IMR-90 (cell line): ENCODE data around the gene ZNF19. TPM values are rescaled to one million over a fixed set of nuclear protein-coding genes. Genes with fewer than 3 reads are reported as not detected.
A peak's percentile ranks its signal among the peaks of the same experiment; 100 is the strongest.

Experiments used
- ATAC-seq: fragments of 200-7000 bp; cut with Tn5 transposase; 2 replicates; pipeline ENCODE4 v1.9.1; 2020; ENCODE audit warnings: low read depth, mild to moderate bottlenecking, moderate library complexity
- BruUV-seq: library from RNA; stranded (reverse); fragments of 400-500 nt; replicated peaks from 2 replicates; lab custom pipeline; 2021; lab: Mats Ljungman, UMichigan
- CTCF ChIA-PET: fragments of 300-600 bp; formaldehyde crosslinking; extraction: SDS; loops from one replicate; lab custom pipeline; 2021; ENCODE audit warnings: antibody characterized with exemption; lab: Yijun Ruan, JAX
- POLR2A ChIA-PET: fragments of 300-600 bp; sonication (Branson Sonifier 250); formaldehyde crosslinking; loops from one replicate; lab custom pipeline; 2022; ENCODE audit warnings: antibody characterized with exemption; ENCODE audit not compliant: unreplicated experiment; lab: Charles Lee
- DNase-seq: peaks from one replicate; pipeline ENCODE4 v3.0.0; 2013
- H2AFZ ChIP-seq: replicated peaks from 2 replicates; pipeline ENCODE3; 2013; ENCODE audit warnings: low read length, mild to moderate bottlenecking; ENCODE audit not compliant: poor library complexity
- H2AK5ac ChIP-seq: 2 replicates; pipeline ENCODE4 v1.6.1; 2013; ENCODE audit warnings: low read depth, low read length, inconsistent platforms
- H2AK9ac ChIP-seq: replicated peaks from 2 replicates; pipeline ENCODE3; 2013; ENCODE audit warnings: mild to moderate bottlenecking, low read depth, low read length, moderate library complexity; ENCODE audit not compliant: poor library complexity
- H2BK120ac ChIP-seq: 2 replicates; pipeline ENCODE4 v1.6.1; 2013; ENCODE audit warnings: low read depth, low read length, inconsistent platforms
- H2BK15ac ChIP-seq: 3 replicates; pipeline ENCODE4 v1.6.1; 2013; ENCODE audit warnings: low read depth, low read length, inconsistent platforms
- H2BK20ac ChIP-seq: 2 replicates; pipeline ENCODE4 v1.6.1; 2013; ENCODE audit warnings: low read depth, mild to moderate bottlenecking, inconsistent platforms, low read length, moderate library complexity
- H2BK5ac ChIP-seq: 2 replicates; pipeline ENCODE4 v1.6.1; 2013; ENCODE audit warnings: mild to moderate bottlenecking, low read depth, low read length, inconsistent platforms; ENCODE audit not compliant: poor library complexity, severe bottlenecking
- H3K14ac ChIP-seq: replicated peaks from 2 replicates; pipeline ENCODE4 v1.6.1; 2013; ENCODE audit warnings: low read depth, low read length, inconsistent platforms
- H3K18ac ChIP-seq: 2 replicates; pipeline ENCODE4 v1.6.1; 2013; ENCODE audit warnings: low read depth, low read length, control low read depth
- H3K23ac ChIP-seq: 2 replicates; pipeline ENCODE4 v1.6.1; 2013; ENCODE audit warnings: low read depth, low read length, inconsistent platforms
- H3K27ac ChIP-seq: 2 replicates; pipeline ENCODE4 v1.5.1; 2013; ENCODE audit warnings: mild to moderate bottlenecking, control low read depth, low read length; ENCODE audit not compliant: insufficient read depth
- H3K27me3 ChIP-seq: 2 replicates; pipeline ENCODE4 v1.6.1; 2013; ENCODE audit warnings: low read length; ENCODE audit not compliant: control insufficient read depth, insufficient read depth
- H3K36me3 ChIP-seq: 2 replicates; pipeline ENCODE4 v1.6.1; 2013; ENCODE audit warnings: low read length, mixed read lengths; ENCODE audit not compliant: control insufficient read depth, insufficient read depth
- H3K4ac ChIP-seq: 2 replicates; pipeline ENCODE4 v1.6.1; 2013; ENCODE audit warnings: low read depth, low read length, inconsistent platforms
- H3K4me1 ChIP-seq: 2 replicates; pipeline ENCODE4 v1.6.1; 2013; ENCODE audit warnings: low read length, mixed read lengths; ENCODE audit not compliant: control insufficient read depth, insufficient read depth
- H3K4me2 ChIP-seq: 2 replicates; pipeline ENCODE4 v1.6.1; 2013; ENCODE audit warnings: low read depth, mild to moderate bottlenecking, control low read depth, low read length, moderate library complexity
- H3K4me3 ChIP-seq: 2 replicates; pipeline ENCODE4 v1.5.1; 2013; ENCODE audit warnings: low read depth, mild to moderate bottlenecking, control low read depth, low read length, moderate library complexity; ENCODE audit not compliant: insufficient read depth
- H3K56ac ChIP-seq: 2 replicates; pipeline ENCODE4 v1.6.1; 2013; ENCODE audit warnings: low read length, inconsistent platforms; ENCODE audit not compliant: insufficient read depth; ENCODE audit errors: extremely low read depth
- H3K79me1 ChIP-seq, 2 experiments: 2 replicates each; pipeline ENCODE4 v1.6.1; 2013; ENCODE audit warnings: low read length in 2 of 2, inconsistent platforms in 1 of 2, low read depth in 1 of 2
- H3K9ac ChIP-seq: 2 replicates; pipeline ENCODE4 v1.6.1; 2013; ENCODE audit warnings: low read depth, low read length, control low read depth
- H3K9me1 ChIP-seq: 2 replicates; pipeline ENCODE4 v1.6.1; 2013; ENCODE audit warnings: low read length, inconsistent platforms; ENCODE audit not compliant: insufficient read depth
- H3K9me3 ChIP-seq: 2 replicates; pipeline ENCODE4 v1.6.1; 2013; ENCODE audit warnings: low read length; ENCODE audit not compliant: control insufficient read depth, insufficient read depth
- H4K20me1 ChIP-seq: 2 replicates; pipeline ENCODE4 v1.6.1; 2013; ENCODE audit warnings: low read length, inconsistent platforms; ENCODE audit not compliant: insufficient read depth
- H4K5ac ChIP-seq: 2 replicates; pipeline ENCODE4 v1.6.1; 2013; ENCODE audit warnings: mild to moderate bottlenecking, low read depth, low read length, control low read depth
- H4K8ac ChIP-seq, 2 experiments: 2 replicates each; pipeline ENCODE4 v1.6.1; 2013; ENCODE audit warnings: low read depth in 2 of 2, low read length in 2 of 2, control low read depth in 1 of 2, inconsistent platforms in 1 of 2
- H4K91ac ChIP-seq: 2 replicates; pipeline ENCODE4 v1.6.1; 2013; ENCODE audit warnings: low read depth, low read length, inconsistent platforms; ENCODE audit not compliant: insufficient read depth
- BHLHE40 ChIP-seq: fragments of 150-350 bp; IDR thresholded peaks from 2 replicates; pipeline ENCODE4 v1.6.1; 2016; ENCODE audit warnings: mild to moderate bottlenecking, low read depth, low read length
- CHD1 ChIP-seq: IDR thresholded peaks from 2 replicates; pipeline ENCODE4 v1.6.1; 2012; ENCODE audit warnings: low read depth, low read length, improper control_type of control experiment
- MAFK ChIP-seq: IDR thresholded peaks from 2 replicates; pipeline ENCODE4 v1.6.1; 2012; ENCODE audit warnings: low read depth, low read length, improper control_type of control experiment
- RAD21 ChIP-seq: IDR thresholded peaks from 2 replicates; pipeline ENCODE4 v1.6.1; 2012; ENCODE audit warnings: low read length, improper control_type of control experiment
- RFX5 ChIP-seq: IDR thresholded peaks from 2 replicates; pipeline ENCODE4 v1.8.0; 2012; ENCODE audit warnings: low read depth, mild to moderate bottlenecking, low read length, moderate library complexity
- dilution Hi-C: fragments of 300-500 bp; cut with HindIII; formaldehyde crosslinking; loops from one replicate; pipeline ENCODE4 v1.14.3; 2018; ENCODE audit warnings: low sequenced_read_pairs; ENCODE audit not compliant: unreplicated experiment
- in situ Hi-C: fragments of 300-500 bp; cut with MboI; formaldehyde crosslinking; loops from 3 replicates; pipeline ENCODE4 v1.14.3; 2019; ENCODE audit warnings: low sequenced_read_pairs, inconsistent platforms, mixed read lengths
- intact Hi-C: fragments of 100-400 bp; cut with micrococcal nuclease; formaldehyde crosslinking; loops from 2 replicates; pipeline ENCODE4 v1.10.0; 2022
- polyA plus RNA-seq, 3 experiments: library from polyadenylated mRNA; depleted of rRNA; stranded (reverse); fragments of >200 nt; gene quantifications; 2 replicates each; pipeline ENCODE4 v1.2.3, GENCODE V29; 2012; ENCODE audit warnings: low replicate concordance in 1 of 3
- total RNA-seq: library from RNA; depleted of rRNA; stranded (reverse); fragments of >200 nt; gene quantifications from 2 replicates; pipeline ENCODE4 v1.2.3, GENCODE V29; 2012

ZNF19 gene
- total and polyA plus RNA-seq, 2 of the 4 experiments (the other 2 are of a cell fraction) = 0.89 to 2.9 TPM

GRCh38 chr16:71459510-71459909 is 29.6 kb downstream of the ZNF19 start:
- peaks cover 22% of the 10 kb centered on the region for H3K36me3 ChIP-seq
- H3K14ac ChIP-seq = no peak overlapping the region
- H2AK9ac ChIP-seq = no peak overlapping the region
- no peak overlapping the region for H3K9ac ChIP-seq
- H3K27me3 ChIP-seq = no peaks in the 10 kb centered on the region
- no TSS peak for BruUV-seq
- H3K56ac ChIP-seq = no peak overlapping the region
- H3K23ac ChIP-seq = no peak overlapping the region
- no peak for DNase-seq
- H3K4ac ChIP-seq = no peak overlapping the region
- H2AFZ ChIP-seq = no peak overlapping the region
- H4K8ac ChIP-seq = no peak overlapping the region; a peak in 1 of 4 replicates
- ChIA-PET CTCF (interaction anchor here (0.7 kb wide), 1 partner anchor 34 kb away, joined by 3 read pairs; no protein-coding TSS in a partner anchor), POLR2A (no interaction called here)
- in situ Hi-C loops (no loop called here), dilution Hi-C loops (no loop called here), intact Hi-C loops (no loop called here)
- peaks cover 3% of the 10 kb centered on the region; the same call in 1 of the 2 replicates for H3K9me3 ChIP-seq
- peaks cover 6% of the 10 kb centered on the region for H3K4me1 ChIP-seq
- H3K4me2 ChIP-seq = peak overlapping the region; percentile 7; the same call in 1 of the 2 replicates
- peak overlapping the region; percentile 92 for H2BK5ac ChIP-seq
- H3K9me1 ChIP-seq = 0 out of 2 replicates have a peak, but pooled peaks cover 3% of the 10 kb centered on the region
- TF ChIP-seq MAFK = 0 out of 2 replicates have a peak, but pooled peaks have one; percentile 11
- no peak for TF ChIP-seq CHD1
- no peak for TF ChIP-seq RAD21
- TF ChIP-seq BHLHE40 = no peak
- TF ChIP-seq RFX5 = no peak
- H3K79me1 ChIP-seq = peaks cover 16 to 55% of the 10 kb centered on the region in 2 experiments
- no peak overlapping the region for H2BK15ac ChIP-seq
- peak overlapping the region; percentile 85 for H2BK20ac ChIP-seq
- no peak for ATAC-seq
- no peak overlapping the region for H2BK120ac ChIP-seq
- no peak overlapping the region for H3K18ac ChIP-seq
- no peak overlapping the region for H4K5ac ChIP-seq
- no peak overlapping the region for H3K4me3 ChIP-seq
- H4K20me1 ChIP-seq = peaks cover 4% of the 10 kb centered on the region; the same call in 1 of the 2 replicates
- no peak overlapping the region; the same call in 1 of the 2 replicates for H3K27ac ChIP-seq
- no peak overlapping the region for H2AK5ac ChIP-seq
- no peak overlapping the region for H4K91ac ChIP-seq
